Parathyroid adenoma (tissue), 2 donors: ENCODE measurements around the gene C2CD3.
A peak's percentile ranks its signal among the peaks of the same experiment; 100 is the strongest.

ENCODE experiments used
- H2AFZ ChIP-seq: fragments of 300-600 bp; sonication (generic); one replicate; pipeline ENCODE4 v1.7.0; 2017; ENCODE audit warnings: antibody characterized with exemption, mild to moderate bottlenecking
- H3K27ac ChIP-seq: fragments of 300-600 bp; sonication (generic); one replicate; pipeline ENCODE4 v1.7.0; 2017
- H3K27me3 ChIP-seq: fragments of 300-600 bp; sonication (generic); one replicate; pipeline ENCODE4 v1.7.0; 2017; ENCODE audit warnings: low read length; ENCODE audit not compliant: control insufficient read depth, insufficient read depth
- H3K36me3 ChIP-seq: fragments of 300-600 bp; sonication (generic); one replicate; pipeline ENCODE4 v1.7.0; 2017; ENCODE audit warnings: low read length; ENCODE audit not compliant: control insufficient read depth, insufficient read depth
- H3K4me1 ChIP-seq: fragments of 300-600 bp; sonication (generic); one replicate; pipeline ENCODE4 v1.7.0; 2017; ENCODE audit warnings: control low read depth
- H3K4me2 ChIP-seq: fragments of 300-600 bp; sonication (generic); one replicate; pipeline ENCODE4 v1.7.0; 2017; ENCODE audit warnings: low read length
- H3K4me3 ChIP-seq: fragments of 300-600 bp; sonication (generic); one replicate; pipeline ENCODE4 v1.7.0; 2017; ENCODE audit warnings: low read depth, low read length
- H3K79me2 ChIP-seq: fragments of 300-600 bp; sonication (generic); one replicate; pipeline ENCODE4 v1.7.0; 2017; ENCODE audit warnings: control low read depth
- H3K9ac ChIP-seq: fragments of 300-600 bp; sonication (generic); one replicate; pipeline ENCODE4 v1.7.0; 2017; ENCODE audit warnings: mild to moderate bottlenecking
- H3K9me3 ChIP-seq: fragments of 300-600 bp; sonication (generic); one replicate; pipeline ENCODE4 v1.7.0; 2017; ENCODE audit warnings: low read length; ENCODE audit not compliant: control insufficient read depth
- CTCF ChIP-seq: fragments of 300-600 bp; sonication (generic); IDR thresholded peaks from one replicate; pipeline ENCODE4 v1.7.0; 2017; ENCODE audit warnings: antibody characterized with exemption, mild to moderate bottlenecking
- donor health status: primary hyperparathyroidism.

Gene C2CD3

DNA sequence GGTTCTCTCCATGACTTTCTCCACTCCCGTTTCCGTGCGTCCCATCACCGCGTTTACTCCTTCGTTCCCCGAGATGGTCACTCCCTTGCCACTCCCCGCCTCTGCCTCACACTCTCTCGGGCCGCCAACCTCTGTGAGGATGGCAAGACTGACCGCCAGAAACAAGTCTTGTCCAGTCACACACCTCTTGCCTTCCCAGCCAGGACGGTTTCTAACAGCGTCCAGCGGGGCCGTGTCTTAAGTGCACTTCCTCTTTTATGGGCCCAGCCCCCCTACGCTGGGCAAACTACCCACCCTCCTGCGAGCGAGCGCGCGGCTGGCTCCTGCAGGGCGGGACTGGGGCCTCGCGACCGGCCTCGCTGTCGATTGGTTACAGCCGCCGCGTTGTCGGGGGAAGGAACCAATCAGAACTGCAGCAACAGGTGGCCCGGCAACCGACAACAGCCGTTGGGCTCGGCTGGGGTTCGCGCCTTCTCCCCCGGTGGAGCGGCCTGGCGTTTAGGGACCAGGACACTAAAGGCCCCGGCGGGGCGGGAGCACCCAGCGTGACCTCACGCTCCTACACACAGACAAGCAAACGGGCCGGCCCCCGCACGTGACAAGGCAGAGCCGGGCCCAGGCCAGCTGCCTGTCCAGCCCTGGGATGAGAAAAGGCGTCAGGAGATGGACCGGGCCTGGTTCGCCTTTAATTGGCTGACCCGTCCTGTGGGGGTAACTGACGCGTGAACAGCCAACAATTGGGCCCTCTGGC lies 187.6 kb downstream of the C2CD3 start:
- no peak overlapping the region for H3K9ac ChIP-seq
- no peaks in the 10 kb centered on the region for H3K4me1 ChIP-seq
- peak overlapping the region; percentile 96 for H3K4me2 ChIP-seq
- H3K79me2 ChIP-seq = no peaks in the 10 kb centered on the region
- no peaks in the 10 kb centered on the region for H3K36me3 ChIP-seq
- H3K9me3 ChIP-seq = no peaks in the 10 kb centered on the region
- H3K27ac ChIP-seq = peak overlapping the region; percentile 12
- no peaks in the 10 kb centered on the region for H3K27me3 ChIP-seq
- no peak for TF ChIP-seq CTCF
- peak overlapping the region; percentile 78 for H3K4me3 ChIP-seq
- peak overlapping the region; percentile 82 for H2AFZ ChIP-seq

DNA sequence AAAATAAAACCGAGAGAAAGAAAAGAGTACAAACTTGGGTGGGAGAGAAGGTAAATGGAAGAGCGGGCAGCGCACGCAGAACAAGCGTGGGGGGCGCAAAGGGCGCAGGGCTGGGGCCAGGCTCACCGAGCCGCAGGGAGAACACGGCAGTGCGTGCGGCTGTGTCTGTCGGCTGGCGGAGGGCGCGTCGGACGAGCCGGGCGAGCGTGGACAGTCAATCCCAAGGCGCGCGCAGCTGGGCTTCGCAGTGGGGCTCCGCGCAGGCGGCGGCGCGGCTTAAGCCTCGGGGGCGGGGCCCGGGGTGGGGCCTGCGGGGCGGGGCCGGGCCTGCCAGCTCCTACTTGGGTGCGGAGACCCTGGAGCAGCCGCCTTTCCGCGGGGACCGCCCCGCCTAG lies 188.2 kb downstream of the C2CD3 start, which contains the start of gene UCP2:
TSS of gene UCP2 (minus strand) at position 249 of the 395 bp plus-strand sequence. CDS start 4,465 bp downstream, outside the sequence.
- H3K27me3 ChIP-seq = no peaks in the 10 kb centered on the region

GRCh38 chr11:73981051-73981805 lies 189.6 kb downstream of the C2CD3 start:
- Histone ChIP-seq H3K36me3 (no peaks in the 10 kb centered on the region), H3K79me2 (no peaks in the 10 kb centered on the region), H3K9me3 (no peaks in the 10 kb centered on the region), H3K4me3 (peak overlapping the region; percentile 78), H3K9ac (no peak overlapping the region), H3K27me3 (no peaks in the 10 kb centered on the region), H3K4me2 (no peak overlapping the region), H3K27ac (no peak overlapping the region), H3K4me1 (no peaks in the 10 kb centered on the region), H2AFZ (no peak overlapping the region)
- TF ChIP-seq CTCF = no peak

More for the DNA sequence above, 188.2 kb downstream of the C2CD3 start, which contains the start of gene UCP2:
- no peak for TF ChIP-seq CTCF
- peak within 1 kb of the TSS; percentile 82 for H2AFZ ChIP-seq
- H3K9ac ChIP-seq = no peak within 1 kb of the TSS
- H3K36me3 ChIP-seq = no peaks in the 10 kb centered on the region
- H3K27ac ChIP-seq = peak within 1 kb of the TSS; percentile 12
- no peaks in the 10 kb centered on the region for H3K79me2 ChIP-seq
- H3K4me1 ChIP-seq = no peaks in the 10 kb centered on the region
- peak within 1 kb of the TSS; percentile 96 for H3K4me2 ChIP-seq
- H3K4me3 ChIP-seq = peak within 1 kb of the TSS; percentile 78
- H3K9me3 ChIP-seq = no peaks in the 10 kb centered on the region

DNA sequence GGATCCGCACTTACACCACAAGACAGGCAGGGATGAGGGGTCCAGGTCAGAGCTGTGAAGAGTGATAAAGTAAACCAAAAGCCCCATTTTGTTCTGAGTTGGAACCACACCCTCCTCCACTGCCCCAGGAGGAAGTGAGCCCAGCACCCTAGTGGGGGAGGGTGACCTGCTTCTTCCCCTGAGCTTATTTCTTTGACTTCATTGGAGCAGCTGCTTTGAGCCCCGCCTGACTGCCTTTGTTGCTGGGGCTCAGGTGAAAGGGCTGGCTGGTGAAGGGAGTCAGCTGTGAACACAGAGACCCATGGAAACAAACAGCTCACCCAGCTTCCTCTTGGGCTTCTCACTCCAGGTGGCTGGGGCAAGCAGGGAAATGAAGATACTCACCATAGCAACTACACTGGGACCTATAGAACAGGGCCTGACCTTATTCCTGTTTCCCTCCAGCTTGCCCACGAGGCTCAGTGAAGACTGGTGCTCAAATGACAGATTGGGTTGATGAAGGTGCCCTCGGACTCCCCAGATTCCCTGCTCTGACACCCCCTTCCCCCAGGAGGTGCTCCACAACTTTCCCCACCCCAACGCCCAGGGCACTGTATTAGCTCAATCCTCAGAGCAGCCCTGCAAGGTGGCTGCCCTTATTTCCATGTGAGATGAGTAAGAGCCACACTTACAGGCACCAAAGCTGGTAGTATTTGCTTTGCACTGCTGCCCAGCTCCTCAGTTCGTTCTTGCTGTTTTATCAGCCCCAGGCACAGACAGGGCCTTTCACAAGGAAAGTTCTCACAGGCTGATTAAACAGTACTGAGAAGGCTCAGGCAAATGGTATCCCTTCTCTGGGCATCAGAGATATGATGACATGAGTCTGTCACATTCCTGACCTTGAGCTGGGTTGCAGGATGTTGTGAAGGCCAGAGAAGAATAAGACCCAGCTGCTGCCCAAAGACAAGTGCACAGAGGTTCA lies 190.5 kb downstream of the C2CD3 start:
- H3K9me3 ChIP-seq = no peaks in the 10 kb centered on the region
- TF ChIP-seq CTCF = no peak
- no peaks in the 10 kb centered on the region for H3K36me3 ChIP-seq
- no peak overlapping the region for H3K27ac ChIP-seq
- H3K4me2 ChIP-seq = no peak overlapping the region
- H3K4me1 ChIP-seq = no peaks in the 10 kb centered on the region
- H3K4me3 ChIP-seq = no peak overlapping the region
- no peaks in the 10 kb centered on the region for H3K79me2 ChIP-seq
- no peak overlapping the region for H2AFZ ChIP-seq
- no peak overlapping the region for H3K9ac ChIP-seq
- H3K27me3 ChIP-seq = no peaks in the 10 kb centered on the region
